ENCODE measurements around the gene ESPNL.

DNA sequence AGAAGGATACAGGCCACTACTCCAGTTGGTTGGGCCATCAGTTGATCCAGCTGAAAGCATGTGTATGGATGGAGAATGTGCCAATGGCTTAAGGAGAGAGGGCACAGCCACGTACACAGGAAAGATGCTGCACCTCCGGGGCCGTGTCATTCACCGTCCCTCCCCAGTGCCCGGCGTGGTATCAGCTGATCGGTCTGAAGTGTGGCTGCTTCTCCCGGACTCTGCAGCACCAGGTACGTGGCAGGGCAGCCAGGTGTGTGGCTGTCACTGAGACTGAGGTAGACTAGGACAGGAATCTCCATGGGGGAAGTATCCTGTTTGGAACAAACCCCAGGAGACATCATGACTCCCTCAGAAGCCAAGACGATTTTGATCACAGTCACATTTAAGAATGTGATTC lies 54.4 kb downstream of the ESPNL start:
- no peak for TF ChIP-seq EZH2 (optimal IDR thresholded peaks at IDR 0.05; ENCODE audit: low read depth, low read length)
- TF ChIP-seq, protein P1, sequence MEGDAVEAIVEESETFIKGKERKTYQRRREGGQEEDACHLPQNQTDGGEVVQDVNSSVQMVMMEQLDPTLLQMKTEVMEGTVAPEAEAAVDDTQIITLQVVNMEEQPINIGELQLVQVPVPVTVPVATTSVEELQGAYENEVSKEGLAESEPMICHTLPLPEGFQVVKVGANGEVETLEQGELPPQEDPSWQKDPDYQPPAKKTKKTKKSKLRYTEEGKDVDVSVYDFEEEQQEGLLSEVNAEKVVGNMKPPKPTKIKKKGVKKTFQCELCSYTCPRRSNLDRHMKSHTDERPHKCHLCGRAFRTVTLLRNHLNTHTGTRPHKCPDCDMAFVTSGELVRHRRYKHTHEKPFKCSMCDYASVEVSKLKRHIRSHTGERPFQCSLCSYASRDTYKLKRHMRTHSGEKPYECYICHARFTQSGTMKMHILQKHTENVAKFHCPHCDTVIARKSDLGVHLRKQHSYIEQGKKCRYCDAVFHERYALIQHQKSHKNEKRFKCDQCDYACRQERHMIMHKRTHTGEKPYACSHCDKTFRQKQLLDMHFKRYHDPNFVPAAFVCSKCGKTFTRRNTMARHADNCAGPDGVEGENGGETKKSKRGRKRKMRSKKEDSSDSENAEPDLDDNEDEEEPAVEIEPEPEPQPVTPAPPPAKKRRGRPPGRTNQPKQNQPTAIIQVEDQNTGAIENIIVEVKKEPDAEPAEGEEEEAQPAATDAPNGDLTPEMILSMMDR (IDR thresholded peaks at IDR 0.05; ENCODE audit: low read length): no peak
